ENCODE data around the gene ACTN4. TPM values are rescaled to one million over a fixed set of nuclear protein-coding genes. Genes with fewer than 3 reads are reported as not detected.

Gene ACTN4
- total RNA-seq, 5 donors from 2014 or later (not counting 1 experiment from before 2014, with no cell fraction given) = 100.0 to 201 (median 175) TPM

GRCh38 chr19:38718747-38719543, 71.5 kb downstream of the ACTN4 start:
- Histone ChIP-seq H3K27ac (ENCODE audit: low read length) (no peak overlapping the region), H3K36me3 (ENCODE audit: control insufficient read depth in 2 of 2, extremely low read depth in 1 of 2, insufficient read depth in 1 of 2, low read length in 1 of 2) (peaks cover 16 to 60% of the 10 kb centered on the region in 2 donors), H3K4me3 (ENCODE audit: control insufficient read depth in 1 of 2, extremely low read depth in 1 of 2, low read length in 1 of 2) (no peak overlapping the region), H3K9me3 (no peaks in the 10 kb centered on the region), H3K27me3 (replicated peaks in 1 of 2; ENCODE audit: control insufficient read depth in 2 of 2, extremely low read depth in 1 of 2, insufficient read depth in 2 of 2, low read length in 1 of 2) (no peaks in the 10 kb centered on the region), H3K4me1 (ENCODE audit: control insufficient read depth in 1 of 2, extremely low read depth in 1 of 2, insufficient read depth in 2 of 2, low read length in 2 of 2) (no peaks in the 10 kb centered on the region)
- H3K27me3 Mint-ChIP-seq = no peaks in the 10 kb centered on the region
- ATAC-seq (replicated peaks in 1 of 4) (no peak), DNase-seq (no peak)
- 96% methylated on average over 18 of the region's 24 CpGs for WGBS (ENCODE audit: insufficient coverage)
- H3K9me3 Mint-ChIP-seq = no peaks in the 10 kb centered on the region
- H3K4me1 Mint-ChIP-seq = no peaks in the 10 kb centered on the region
- H3K36me3 Mint-ChIP-seq = peaks cover 10% of the 10 kb centered on the region
- no peak overlapping the region for H3K27ac Mint-ChIP-seq
- ChIA-PET POLR2A (interaction anchor here in 1 of 2 donors (0.6 kb wide), 1 partner anchor 28 kb away, joined by 7 read pairs; no protein-coding TSS in a partner anchor), CTCF (no interaction called here)
- no peak overlapping the region for H3K4me3 Mint-ChIP-seq

GRCh38 chr19:38719761-38720558, 72.5 kb downstream of the ACTN4 start:
- peaks cover 10% of the 10 kb centered on the region for H3K36me3 Mint-ChIP-seq

GRCh38 chr19:38720559-38721236, 73.2 kb downstream of the ACTN4 start:
- ATAC-seq (replicated peaks in 1 of 4) (no peak), DNase-seq (no peak)
- POLR2A ChIA-PET = no interaction called here
- Mint-ChIP-seq H3K27me3 (no peaks in the 10 kb centered on the region), H3K4me1 (no peaks in the 10 kb centered on the region), H3K9me3 (no peaks in the 10 kb centered on the region), H3K27ac (no peak overlapping the region), H3K4me3 (no peak overlapping the region), H3K36me3 (peaks cover 10% of the 10 kb centered on the region)
- 97% methylated on average over 13 of the region's 15 CpGs for WGBS (ENCODE audit: insufficient coverage)
- Histone ChIP-seq H3K4me1 (ENCODE audit: control insufficient read depth in 1 of 2, extremely low read depth in 1 of 2, insufficient read depth in 2 of 2, low read length in 2 of 2) (peaks cover 0 to 3% of the 10 kb centered on the region in 2 experiments), H3K4me3 (ENCODE audit: control insufficient read depth in 1 of 2, extremely low read depth in 1 of 2, low read length in 1 of 2) (no peak overlapping the region), H3K36me3 (ENCODE audit: control insufficient read depth in 2 of 2, extremely low read depth in 1 of 2, insufficient read depth in 1 of 2, low read length in 1 of 2) (peaks cover 10 to 66% of the 10 kb centered on the region in 2 donors), H3K27me3 (replicated peaks in 1 of 2; ENCODE audit: control insufficient read depth in 2 of 2, extremely low read depth in 1 of 2, insufficient read depth in 2 of 2, low read length in 1 of 2) (no peaks in the 10 kb centered on the region), H3K9me3 (no peaks in the 10 kb centered on the region), H3K27ac (ENCODE audit: low read length) (no peak overlapping the region)
- CTCF ChIA-PET = no interaction called here

More at GRCh38 chr19:38719761-38720558, 72.5 kb downstream of the ACTN4 start:
- no peaks in the 10 kb centered on the region for H3K27me3 ChIP-seq (replicated peaks in 1 of 2; ENCODE audit: control insufficient read depth in 2 of 2, extremely low read depth in 1 of 2, insufficient read depth in 2 of 2, low read length in 1 of 2)
- no peak overlapping the region for H3K4me3 ChIP-seq (ENCODE audit: control insufficient read depth in 1 of 2, extremely low read depth in 1 of 2, low read length in 1 of 2)
- ChIA-PET CTCF (no interaction called here), POLR2A (interaction anchor here in 1 of 2 donors (0.6 kb wide), 1 partner anchor 29 kb away, joined by 7 read pairs; no protein-coding TSS in a partner anchor)
- H3K36me3 ChIP-seq (ENCODE audit: control insufficient read depth in 2 of 2, extremely low read depth in 1 of 2, insufficient read depth in 1 of 2, low read length in 1 of 2) = peaks cover 10 to 59% of the 10 kb centered on the region in 2 donors
- H3K4me1 Mint-ChIP-seq = no peaks in the 10 kb centered on the region
- ATAC-seq (replicated peaks in 1 of 4) (no peak), DNase-seq (no peak)
- H3K27me3 Mint-ChIP-seq = no peaks in the 10 kb centered on the region
- no peaks in the 10 kb centered on the region for H3K4me1 ChIP-seq (ENCODE audit: control insufficient read depth in 1 of 2, extremely low read depth in 1 of 2, insufficient read depth in 2 of 2, low read length in 2 of 2)
- WGBS (ENCODE audit: insufficient coverage) = 91% methylated on average over 23 of the region's 24 CpGs
- no peak overlapping the region for H3K27ac Mint-ChIP-seq
- H3K4me3 Mint-ChIP-seq = no peak overlapping the region
- no peaks in the 10 kb centered on the region for H3K9me3 ChIP-seq
- no peak overlapping the region for H3K27ac ChIP-seq (ENCODE audit: low read length)
- no peaks in the 10 kb centered on the region for H3K9me3 Mint-ChIP-seq

- no peak overlapping the region for H3K27ac Mint-ChIP-seq
- WGBS (ENCODE audit: insufficient coverage) = 99% methylated on average over 20 of the region's 20 CpGs
- no peaks in the 10 kb centered on the region for H3K27me3 Mint-ChIP-seq
- Histone ChIP-seq H3K4me1 (ENCODE audit: control insufficient read depth in 1 of 2, extremely low read depth in 1 of 2, insufficient read depth in 2 of 2, low read length in 2 of 2) (peaks cover 0 to 11% of the 10 kb centered on the region in 2 experiments), H3K36me3 (ENCODE audit: control insufficient read depth in 2 of 2, extremely low read depth in 1 of 2, insufficient read depth in 1 of 2, low read length in 1 of 2) (peaks cover 10 to 71% of the 10 kb centered on the region in 2 donors), H3K4me3 (ENCODE audit: control insufficient read depth in 1 of 2, extremely low read depth in 1 of 2, low read length in 1 of 2) (no peak overlapping the region), H3K9me3 (no peaks in the 10 kb centered on the region), H3K27me3 (replicated peaks in 1 of 2; ENCODE audit: control insufficient read depth in 2 of 2, extremely low read depth in 1 of 2, insufficient read depth in 2 of 2, low read length in 1 of 2) (no peaks in the 10 kb centered on the region), H3K27ac (ENCODE audit: low read length) (no peak overlapping the region)
- H3K9me3 Mint-ChIP-seq = no peaks in the 10 kb centered on the region
- H3K4me1 Mint-ChIP-seq = peaks cover 0 to 3% (median 3%) of the 10 kb centered on the region in 3 donors
- ChIA-PET POLR2A (no interaction called here), CTCF (no interaction called here)
- ATAC-seq (replicated peaks in 1 of 4) (no peak), DNase-seq (no peak)
- no peak overlapping the region for H3K4me3 Mint-ChIP-seq
- H3K36me3 Mint-ChIP-seq = peaks cover 12% of the 10 kb centered on the region
Observed at GRCh38 chr19:38721496-38721895, 74.0 kb downstream of the ACTN4 start.

- no peak for DNase-seq
- peaks cover 0 to 7% (median 4%) of the 10 kb centered on the region in 3 donors for H3K4me1 Mint-ChIP-seq
- ChIA-PET POLR2A (no interaction called here), CTCF (no interaction called here)
- ATAC-seq (replicated peaks in 1 of 4) = no peak
- H3K27me3 Mint-ChIP-seq = no peaks in the 10 kb centered on the region
- Histone ChIP-seq H3K4me3 (ENCODE audit: control insufficient read depth in 1 of 2, extremely low read depth in 1 of 2, low read length in 1 of 2) (no peak overlapping the region), H3K9me3 (no peaks in the 10 kb centered on the region), H3K27me3 (replicated peaks in 1 of 2; ENCODE audit: control insufficient read depth in 2 of 2, extremely low read depth in 1 of 2, insufficient read depth in 2 of 2, low read length in 1 of 2) (no peaks in the 10 kb centered on the region), H3K36me3 (ENCODE audit: control insufficient read depth in 2 of 2, extremely low read depth in 1 of 2, insufficient read depth in 1 of 2, low read length in 1 of 2) (peaks cover 8 to 73% of the 10 kb centered on the region in 2 donors), H3K27ac (ENCODE audit: low read length) (no peak overlapping the region), H3K4me1 (ENCODE audit: control insufficient read depth in 1 of 2, extremely low read depth in 1 of 2, insufficient read depth in 2 of 2, low read length in 2 of 2) (peaks cover 0 to 18% of the 10 kb centered on the region in 2 experiments)
- no peak overlapping the region for H3K27ac Mint-ChIP-seq
- no peak overlapping the region for H3K4me3 Mint-ChIP-seq
- 96% methylated on average over 14 of the region's 17 CpGs for WGBS (ENCODE audit: insufficient coverage)
- H3K9me3 Mint-ChIP-seq = no peaks in the 10 kb centered on the region
- H3K36me3 Mint-ChIP-seq = peaks cover 10% of the 10 kb centered on the region
Observed at GRCh38 chr19:38721979-38722773, 74.7 kb downstream of the ACTN4 start.

Data from T-cell (primary cell).